Gastroesophageal sphincter (tissue), 4 donors: ENCODE data around the gene RIT1. TPM values are rescaled to one million over a fixed set of nuclear protein-coding genes. Genes with fewer than 3 reads are reported as not detected.

Experiments used
- ATAC-seq: fragments of 150-250 bp; one replicate; pipeline ENCODE4 v1.9.1; 2016; ENCODE audit warnings: mild to moderate bottlenecking, moderate library complexity
- H3K27ac ChIP-seq, 4 donors: fragments of 200-600 bp; sonication (generic) in 3 of 4; 1 replicate in 3 of 4; 2 replicates in 1 of 4; pipeline ENCODE4 v1.5.1; 2016 to 2019
- H3K27me3 ChIP-seq: fragments of 200-600 bp; sonication (generic); one replicate; pipeline ENCODE4 v1.5.1; 2019
- H3K36me3 ChIP-seq, 2 donors: fragments of 200-600 bp; sonication (generic); one replicate each; pipeline ENCODE4 v1.5.1; 2019; ENCODE audit warnings: control low read depth in 1 of 2
- H3K4me1 ChIP-seq, 3 donors: fragments of 200-600 bp; sonication (generic); 1 replicate in 2 of 3; 2 replicates in 1 of 3; pipeline ENCODE4 v1.5.1; 2016 to 2019; ENCODE audit warnings: control low read depth in 2 of 3
- H3K4me3 ChIP-seq, 2 donors: fragments of 200-600 bp; sonication (generic); one replicate each; pipeline ENCODE4 v1.5.1; 2019; ENCODE audit warnings: mild to moderate bottlenecking in 1 of 2, moderate library complexity in 1 of 2
- H3K9me3 ChIP-seq, 3 donors: fragments of 200-600 bp; sonication (generic); one replicate each; pipeline ENCODE4 v1.5.1; 2017 to 2019; ENCODE audit warnings: control low read depth in 2 of 3
- CTCF ChIP-seq, 4 experiments: fragments of 200-600 bp in 2 of 4; fragments of 450-650 bp in 2 of 4; sonication (generic) in 1 of 4; IDR thresholded peaks; one replicate each; pipeline ENCODE4 v1.5.1; 2017 to 2019; ENCODE audit warnings: antibody characterized with exemption in 4 of 4, mild to moderate bottlenecking in 2 of 4, moderate library complexity in 2 of 4
- EP300 ChIP-seq: sonication (generic); formaldehyde crosslinking; IDR thresholded peaks from one replicate; pipeline ENCODE4 v1.6.1; 2017; ENCODE audit warnings: antibody characterized with exemption, mild to moderate bottlenecking
- POLR2A ChIP-seq, 2 donors: fragments of 450-650 bp; IDR thresholded peaks; one replicate each; pipeline ENCODE4 v1.6.1; 2017; ENCODE audit warnings: antibody characterized with exemption in 2 of 2, mild to moderate bottlenecking in 2 of 2, moderate library complexity in 1 of 2
- POLR2AphosphoS5 ChIP-seq: sonication (generic); formaldehyde crosslinking; IDR thresholded peaks from one replicate; pipeline ENCODE4 v1.6.1; 2017; ENCODE audit warnings: antibody characterized with exemption
- WGBS, 2 donors: methylation state at CpG; one replicate each; pipeline ENCODE4 v1.1.5; 2018; ENCODE audit warnings: low coverage in 1 of 2; 5-methylcytosine and 5-hydroxymethylcytosine counted together
- total RNA-seq, 4 donors: library from RNA; depleted of rRNA; stranded (reverse); fragments of >200 nt; gene quantifications; one replicate each; pipeline ENCODE4 v1.1.0, GENCODE V29; 2016

RIT1 gene
- total RNA-seq, 4 donors from 2014 or later: 25.0 to 37.1 (median 30.0) TPM

- peak; percentile 47 for ATAC-seq
- H3K4me1 ChIP-seq: peaks cover 0 to 58% (median 12%) of the 10 kb centered on the region in 3 donors
- 0 to 33% methylated on average over 1 to 5 of the region's 35 CpGs for WGBS, 2 donors
These were observed 51.0 kb downstream of the RIT1 start for GRCh38 chr1:155859881-155860871.

GRCh38 chr1:155859234-155859829 lies 51.8 kb downstream of the RIT1 start, which contains the start of gene SYT11:
SYT11 (plus strand) TSS chr1:155859567; CDS start chr1:155859762, 195 bp downstream.
- H3K27me3 ChIP-seq: no peaks in the 10 kb centered on the region
- H3K27ac ChIP-seq: peak within 1 kb of the TSS; percentile 84 to 96 (median 90)
- ATAC-seq: peak; percentile 91
- TF ChIP-seq EP300 (no peak), POLR2AphosphoS5 (peak; percentile 16), CTCF (IDR thresholded peaks at IDR 0.05) (peak in 1 of 4 experiments; percentile 17), POLR2A (IDR thresholded peaks at IDR 0.05) (no peak)
- H3K36me3 ChIP-seq: peaks cover 0 to 7% of the 10 kb centered on the region in 2 donors
- no peaks in the 10 kb centered on the region for H3K9me3 ChIP-seq
- H3K4me3 ChIP-seq: peak within 1 kb of the TSS; percentile 55 to 56
- H3K4me1 ChIP-seq: peaks cover 0 to 59% (median 12%) of the 10 kb centered on the region in 3 donors
- WGBS, 2 donors: 0% methylated on average over 12 of the region's 33 CpGs; no CpG with 5 or more reads in 1 of the 2 donors

More at GRCh38 chr1:155859881-155860871, 51.0 kb downstream of the RIT1 start:
- H3K27ac ChIP-seq: peak overlapping the region; percentile 14 to 92 (median 86)
- TF ChIP-seq CTCF (IDR thresholded peaks at IDR 0.05) (no peak), EP300 (no peak), POLR2A (IDR thresholded peaks at IDR 0.05) (no peak), POLR2AphosphoS5 (no peak)
- H3K4me3 ChIP-seq: peak overlapping the region; percentile 10 to 55
- H3K36me3 ChIP-seq: no peaks in the 10 kb centered on the region
- no peaks in the 10 kb centered on the region for H3K9me3 ChIP-seq
- H3K27me3 ChIP-seq: no peaks in the 10 kb centered on the region

- H3K9me3 ChIP-seq: no peaks in the 10 kb centered on the region
- H3K27me3 ChIP-seq: no peaks in the 10 kb centered on the region
- ATAC-seq: peak; percentile 40
- no peak for TF ChIP-seq POLR2A (IDR thresholded peaks at IDR 0.05)
- peak overlapping the region; percentile 84 to 96 (median 90) for H3K27ac ChIP-seq
- peaks cover 0 to 12% of the 10 kb centered on the region in 2 donors for H3K36me3 ChIP-seq
- peak overlapping the region; percentile 55 to 56 for H3K4me3 ChIP-seq
- H3K4me1 ChIP-seq: peaks cover 0 to 59% (median 12%) of the 10 kb centered on the region in 3 donors
- WGBS, 2 donors: 7 to 27% methylated on average over 3 of the region's 12 CpGs
These were observed 52.3 kb downstream of the RIT1 start for GRCh38 chr1:155858800-155859233.

- Histone ChIP-seq H3K4me1 (peaks cover 0 to 59% (median 12%) of the 10 kb centered on the region in 3 donors), H3K27me3 (no peaks in the 10 kb centered on the region), H3K9me3 (no peaks in the 10 kb centered on the region), H3K36me3 (peaks cover 0 to 27% of the 10 kb centered on the region in 2 donors), H3K27ac (peak within 1 kb of the TSS; percentile 55 to 89 (median 84)), H3K4me3 (peak within 1 kb of the TSS; percentile 68 to 79)
- peak; percentile 76 for ATAC-seq
- whole genome bisulfite sequencing, 2 donors: 22 to 75% methylated on average over 3 to 23 of the region's 46 CpGs
- peak in 1 of 2 donors; percentile 30 for TF ChIP-seq POLR2A (IDR thresholded peaks at IDR 0.05)
- peak; percentile 71 for TF ChIP-seq POLR2AphosphoS5
- no peak for TF ChIP-seq EP300
- peak in 1 of 4 experiments; percentile 10 for TF ChIP-seq CTCF (IDR thresholded peaks at IDR 0.05)
These were observed 53.9 kb downstream of the RIT1 start, which contains the start of gene GON4L for GRCh38 chr1:155856975-155857930. GON4L (minus strand) TSS chr1:155857214; CDS start chr1:155853780, 3,434 bp downstream.
